GM18505 (cell line): ENCODE data around the gene ENDOV.

ENCODE experiments used
- ATAC-seq: cut with Tn5 transposase; IDR thresholded peaks from one replicate; pipeline ENCODE4 v1.9.1; 2021; ENCODE audit not compliant: unreplicated experiment
- POLR2A ChIP-seq: IDR thresholded peaks from 4 replicates; pipeline ENCODE4 v1.6.1; 2011; ENCODE audit warnings: borderline replicate concordance; ENCODE audit not compliant: insufficient read depth, insufficient read length; ENCODE audit errors: extremely low read depth

ENDOV gene

DNA sequence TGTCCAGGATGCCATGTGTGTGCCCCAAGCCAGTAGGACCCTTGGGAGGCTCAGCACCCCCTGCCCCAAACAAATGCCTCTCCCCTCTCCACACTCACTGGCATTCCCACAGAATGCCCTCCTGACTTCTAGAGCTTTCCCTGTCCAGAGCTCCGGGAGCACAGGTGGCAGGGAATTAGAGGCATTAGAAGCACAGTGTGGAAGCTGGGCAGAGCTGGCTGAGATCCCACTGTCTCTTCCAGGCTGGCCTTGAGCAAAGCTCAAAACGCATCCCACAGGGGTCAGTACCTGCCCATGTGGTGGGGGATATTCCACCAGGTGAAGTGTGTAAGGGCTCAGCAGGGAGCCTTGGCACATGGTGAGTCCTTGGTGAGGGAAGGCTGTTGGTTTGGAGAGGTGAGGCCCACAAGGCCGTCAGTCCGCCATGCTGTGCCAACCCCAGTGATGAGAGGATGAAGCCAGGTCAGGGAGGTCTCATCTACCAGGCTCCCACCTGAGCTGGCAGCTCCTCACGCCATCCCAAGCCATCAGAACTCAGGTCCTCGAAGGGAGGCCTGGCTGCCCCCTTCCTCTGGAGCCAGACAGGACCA, 18.1 kb downstream of the ENDOV start:
- ATAC-seq: no peak
- TF ChIP-seq POLR2A: no peak

DNA sequence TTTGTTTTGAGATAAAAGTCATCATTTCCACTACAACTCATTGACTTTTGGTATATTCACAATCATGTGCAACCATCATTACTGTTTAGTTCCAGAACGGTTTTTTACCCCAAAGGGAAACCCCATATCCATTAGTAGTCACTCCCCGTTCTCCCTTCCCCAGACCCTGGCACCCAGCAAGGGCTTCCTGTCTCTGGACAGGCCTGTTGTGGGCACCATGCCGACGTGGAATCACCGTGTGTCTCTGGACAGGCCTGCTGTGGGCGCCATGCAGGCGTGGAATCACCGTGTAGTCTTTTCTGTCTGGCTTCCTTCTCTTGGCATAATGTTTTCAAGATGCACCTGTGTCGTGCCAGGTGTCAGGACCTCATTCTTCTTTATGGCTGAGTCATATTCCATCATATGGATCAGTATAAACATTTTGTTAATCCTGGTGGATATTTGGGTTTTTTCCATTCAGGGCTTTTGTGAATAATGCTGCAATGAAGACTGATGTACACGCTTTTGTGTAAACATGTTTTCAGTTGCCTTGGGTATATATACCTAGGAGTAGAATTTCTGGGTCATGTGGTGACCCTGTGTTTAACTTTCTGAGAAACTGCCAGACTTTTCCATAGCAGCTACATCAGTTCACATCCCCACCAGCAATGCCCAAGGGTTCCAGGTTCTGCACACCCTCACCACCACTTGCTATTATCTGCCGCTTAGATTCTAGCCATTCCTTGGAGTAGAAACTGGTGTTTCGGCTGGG, 19.1 kb downstream of the ENDOV start:
- ATAC-seq: no peak
- no peak for TF ChIP-seq POLR2A

DNA sequence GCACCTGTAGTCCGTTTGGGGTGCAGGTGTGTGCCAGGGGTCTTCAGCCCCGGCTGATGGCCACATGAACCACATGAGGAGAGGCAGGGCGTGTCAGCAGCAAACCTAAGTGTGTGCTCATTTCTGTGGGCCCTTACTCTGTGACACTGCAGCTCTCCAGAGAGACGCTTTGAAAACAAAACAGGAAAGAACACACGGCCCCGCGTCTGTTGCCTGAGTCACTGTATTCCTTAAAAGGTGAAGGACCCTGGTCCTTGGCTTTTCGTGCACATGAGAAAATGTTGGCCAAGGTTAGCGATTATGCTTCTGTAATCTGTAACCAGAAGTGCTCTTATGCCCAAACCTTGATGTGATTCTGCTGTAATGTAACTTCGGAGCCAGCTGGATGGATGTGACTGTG, 22.6 kb downstream of the ENDOV start:
- no peak for TF ChIP-seq POLR2A
- no peak for ATAC-seq

DNA sequence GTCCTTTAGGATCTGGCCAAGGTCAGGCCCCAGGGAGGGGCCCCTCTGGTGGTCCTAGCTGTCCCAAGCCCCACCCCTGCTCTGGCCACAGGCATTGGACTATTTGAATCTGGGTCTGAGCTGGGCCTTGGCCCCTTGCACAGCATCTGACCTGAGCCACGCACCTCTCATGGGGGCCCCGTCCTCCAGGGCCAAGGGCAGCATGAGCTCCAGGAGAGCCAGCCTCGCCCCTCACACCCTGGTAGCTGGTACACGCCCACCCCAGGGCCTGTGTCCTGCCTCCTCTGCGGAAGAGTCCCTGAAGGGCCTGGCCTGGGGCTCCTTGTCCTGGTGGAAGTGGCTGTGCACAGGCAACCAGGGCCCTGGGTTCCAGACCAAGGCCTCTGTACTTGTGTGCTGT, 23.8 kb downstream of the ENDOV start:
- no peak for ATAC-seq
- TF ChIP-seq POLR2A: no peak

DNA sequence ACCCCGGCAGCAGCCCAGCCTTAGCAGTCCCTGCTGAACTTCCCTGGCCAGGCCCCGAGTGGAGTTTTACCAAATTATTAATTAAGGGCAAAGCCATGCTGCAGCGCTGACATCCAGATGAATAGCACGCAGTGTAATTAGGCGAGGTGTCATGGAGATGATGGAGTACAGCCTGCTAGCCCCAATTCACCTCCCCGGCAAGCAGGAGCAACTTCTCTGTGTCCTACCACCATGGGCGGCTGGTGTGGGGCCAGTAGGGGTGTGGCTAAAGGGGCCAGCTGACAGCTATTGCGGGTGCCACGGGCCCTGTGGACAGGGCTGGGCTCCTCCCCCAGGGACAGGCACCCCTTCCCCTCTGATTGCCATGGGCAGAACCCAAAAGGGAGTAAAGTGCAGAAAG, 24.5 kb downstream of the ENDOV start:
- TF ChIP-seq POLR2A: no peak
- no peak for ATAC-seq

DNA sequence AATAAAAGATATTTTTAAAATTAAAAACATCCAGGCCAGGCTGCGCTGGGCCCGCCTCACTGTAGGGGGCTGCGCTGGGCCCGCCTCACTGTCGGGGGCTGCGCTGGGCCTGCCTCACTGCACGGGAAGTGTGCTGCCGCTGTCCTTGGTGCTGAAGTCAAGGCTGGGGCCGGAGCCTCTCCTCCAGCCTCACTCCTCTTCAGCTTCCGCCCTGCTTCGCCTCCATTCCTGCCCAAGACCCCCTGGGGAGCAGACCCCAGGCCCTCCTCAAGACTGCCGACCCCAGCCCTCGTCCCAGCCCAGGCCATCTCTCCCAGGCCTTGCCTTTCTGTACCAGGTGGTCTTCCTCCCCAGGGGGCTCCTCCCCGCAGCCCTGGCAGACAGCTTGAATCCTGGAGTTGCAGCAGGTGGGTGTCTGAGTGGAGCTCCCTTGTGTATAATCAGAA, 26.2 kb downstream of the ENDOV start:
- no peak for TF ChIP-seq POLR2A
- ATAC-seq: no peak

DNA sequence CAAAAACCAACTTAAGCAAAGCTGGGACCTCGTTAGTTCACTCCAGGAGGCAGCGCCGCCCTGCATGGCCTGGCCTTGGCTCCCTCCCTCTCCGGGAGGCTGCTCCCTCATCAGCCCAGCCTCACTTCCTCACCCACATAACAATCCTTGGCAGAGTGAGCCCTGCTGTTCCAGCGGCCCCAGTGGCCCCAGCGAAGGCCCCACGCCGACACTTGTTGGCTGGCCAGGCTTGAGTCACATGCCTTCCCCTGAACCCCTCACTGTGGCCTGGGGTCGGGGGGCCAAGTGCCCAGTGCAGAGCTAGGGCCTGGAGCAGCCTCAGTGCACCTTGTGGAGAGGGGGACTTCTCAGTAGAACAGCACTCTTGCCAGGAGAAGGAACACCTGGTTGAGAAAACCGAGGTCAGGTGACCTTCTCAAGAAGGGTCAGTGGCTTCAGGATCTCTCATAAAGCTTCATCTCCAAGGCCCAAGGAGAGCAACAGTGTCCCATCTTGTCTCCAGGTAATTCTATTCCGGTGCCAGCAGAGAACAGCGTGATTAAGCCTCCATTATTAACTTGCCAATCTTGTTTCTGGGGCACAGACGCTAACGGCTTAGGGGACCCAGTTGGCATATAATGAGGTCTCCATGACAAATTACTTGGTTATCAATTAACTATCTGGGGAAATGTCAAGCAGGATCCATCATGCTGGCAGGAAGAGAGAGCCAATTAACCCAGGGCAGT, 26.8 kb downstream of the ENDOV start:
- ATAC-seq: no peak
- TF ChIP-seq POLR2A: no peak

DNA sequence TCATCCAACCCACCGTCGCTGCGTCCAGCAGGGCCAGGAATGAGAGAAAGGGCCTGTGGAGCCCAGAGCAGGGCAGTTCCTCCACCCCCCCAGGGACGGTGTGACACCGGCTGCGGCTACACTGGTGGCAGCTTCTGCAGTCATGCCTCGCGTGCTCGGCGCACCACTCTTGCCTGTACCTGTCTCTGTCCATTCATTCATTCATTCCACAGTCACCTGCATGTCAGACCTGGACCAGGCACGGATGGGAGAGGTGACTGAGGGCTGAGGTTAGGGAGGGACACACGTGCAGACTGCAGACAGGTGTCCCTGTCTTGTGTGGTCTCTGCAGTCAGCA, 27.3 kb downstream of the ENDOV start:
- ATAC-seq: no peak
- no peak for TF ChIP-seq POLR2A

DNA sequence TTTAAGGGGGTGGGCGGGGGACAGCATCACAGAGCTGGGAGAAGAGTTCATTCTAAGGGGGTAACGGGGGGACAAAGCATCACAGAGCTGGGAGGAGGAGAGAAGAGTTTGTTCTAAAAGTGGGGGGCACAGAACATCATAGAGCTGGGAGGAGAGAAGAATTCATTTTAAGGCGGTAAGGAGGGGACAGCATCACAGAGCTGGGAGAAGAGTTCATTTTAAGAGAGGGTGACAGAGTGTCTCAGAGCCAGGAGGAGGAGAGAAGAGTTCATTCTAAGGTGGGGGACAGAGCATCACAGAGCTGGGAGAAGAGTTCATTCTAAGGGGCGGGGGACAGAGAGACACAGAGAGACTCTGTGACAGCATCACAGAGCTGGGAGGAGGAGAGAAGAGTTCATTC, 27.8 kb downstream of the ENDOV start:
- TF ChIP-seq POLR2A: no peak
- ATAC-seq: no peak

DNA sequence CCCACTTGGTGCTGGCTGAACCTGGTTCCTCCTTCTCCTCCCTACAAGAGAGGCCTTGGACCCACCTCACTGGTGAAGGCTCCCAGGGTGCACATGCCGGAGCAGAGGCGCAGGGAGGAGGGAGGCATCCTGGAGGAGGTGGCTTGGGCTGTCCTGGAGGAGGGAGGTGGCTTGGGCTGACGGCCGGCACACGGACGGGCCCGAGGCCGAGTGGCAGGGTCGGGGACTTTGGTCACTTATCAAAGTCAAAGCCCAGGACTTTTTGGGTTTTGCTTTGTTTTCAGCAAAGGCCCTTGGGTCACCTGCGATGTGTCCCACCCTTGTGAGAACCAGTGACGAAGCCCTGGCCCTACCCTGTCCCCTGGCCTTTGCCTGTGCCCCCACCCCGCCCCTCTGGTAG, 28.5 kb downstream of the ENDOV start:
- no peak for TF ChIP-seq POLR2A
- ATAC-seq: no peak

DNA sequence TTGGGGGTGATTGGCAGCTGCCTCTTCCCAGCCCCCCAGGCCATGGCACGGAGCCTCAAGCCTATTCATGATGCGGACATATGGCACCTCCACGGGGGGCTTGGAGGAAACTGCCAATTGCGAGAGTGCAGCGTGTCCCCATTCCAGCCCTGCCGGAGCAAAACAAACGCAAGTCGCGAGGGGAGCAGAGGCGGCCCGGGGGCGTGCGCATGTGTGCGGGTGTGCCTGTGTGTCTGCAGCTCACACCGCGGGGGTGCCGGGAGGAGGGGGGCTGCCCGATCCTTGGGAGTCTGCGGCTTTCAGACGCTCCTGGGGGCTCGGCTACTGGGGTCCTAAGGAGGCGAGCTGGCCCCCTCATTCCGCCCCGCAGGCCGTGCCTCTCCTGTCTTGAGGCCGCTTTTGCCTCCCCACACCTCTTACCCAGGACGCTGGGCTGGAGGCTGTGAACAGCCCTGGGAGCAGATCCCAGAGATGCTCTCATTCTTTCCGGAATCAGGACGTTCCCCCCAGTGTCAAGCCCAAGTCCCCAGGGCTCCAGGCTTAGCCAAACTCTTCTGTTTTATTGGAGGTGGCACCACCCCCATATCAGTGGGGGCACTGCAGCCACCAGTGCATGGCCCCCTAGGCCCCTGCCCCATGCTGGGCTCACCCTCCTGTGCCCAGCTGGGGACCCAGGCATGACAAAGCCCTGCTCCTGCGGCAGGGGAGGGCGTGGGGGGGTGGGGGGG, 29.1 kb downstream of the ENDOV start:
- no peak for TF ChIP-seq POLR2A
- no peak for ATAC-seq

DNA sequence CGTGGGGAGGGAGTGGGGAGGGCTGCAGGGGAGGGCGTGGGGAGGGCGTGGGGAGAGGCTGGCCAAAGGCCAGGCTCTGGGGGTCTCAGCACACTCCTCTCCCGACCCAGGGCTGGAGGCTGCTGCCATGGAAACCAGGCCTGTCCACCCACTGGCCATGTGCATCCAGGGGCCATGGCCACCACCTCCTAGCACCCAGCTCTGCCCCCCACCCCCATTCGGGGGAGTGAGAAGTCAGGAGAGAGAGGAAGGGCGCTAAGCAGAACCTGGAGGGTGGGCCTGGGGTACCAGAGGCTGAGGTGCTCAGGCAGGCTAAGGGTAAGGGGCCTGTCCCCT, 29.6 kb downstream of the ENDOV start:
- no peak for ATAC-seq
- no peak for TF ChIP-seq POLR2A

DNA sequence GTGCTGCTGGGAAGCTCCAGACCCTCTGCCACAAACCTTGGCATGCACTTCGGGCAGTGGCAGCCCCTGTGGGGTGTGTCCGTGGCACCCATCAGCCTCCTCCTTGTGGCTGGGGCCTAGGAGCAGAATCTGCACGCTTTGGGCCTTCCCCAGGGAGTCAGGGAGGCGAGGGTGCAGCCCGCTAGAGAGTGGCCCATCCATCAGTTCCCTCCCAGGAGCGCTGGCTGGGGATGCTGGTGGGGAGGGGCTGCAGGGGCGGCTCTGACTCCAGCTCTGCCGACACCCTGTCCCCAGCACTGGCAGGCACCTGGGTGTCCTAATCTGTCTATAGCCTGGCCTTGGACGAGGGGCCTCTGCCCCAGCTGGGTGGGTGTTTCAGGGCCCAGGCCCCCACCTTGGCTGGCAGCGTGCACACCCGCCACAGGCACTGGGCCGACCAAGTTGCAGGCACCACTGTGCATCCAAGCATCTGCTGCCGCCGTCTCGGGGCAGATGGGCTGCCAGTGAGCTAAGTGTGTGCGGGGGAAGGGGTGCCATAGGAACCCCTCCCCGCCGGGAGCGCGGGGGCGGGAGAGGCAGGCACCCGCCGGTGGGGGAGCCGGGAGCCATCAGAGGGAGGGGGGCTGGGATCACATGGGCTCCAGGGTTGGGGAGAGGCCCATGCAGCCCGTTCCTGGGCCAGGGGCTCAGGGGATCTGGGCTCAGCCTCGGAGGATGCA, 30.2 kb downstream of the ENDOV start:
- no peak for ATAC-seq
- no peak for TF ChIP-seq POLR2A

DNA sequence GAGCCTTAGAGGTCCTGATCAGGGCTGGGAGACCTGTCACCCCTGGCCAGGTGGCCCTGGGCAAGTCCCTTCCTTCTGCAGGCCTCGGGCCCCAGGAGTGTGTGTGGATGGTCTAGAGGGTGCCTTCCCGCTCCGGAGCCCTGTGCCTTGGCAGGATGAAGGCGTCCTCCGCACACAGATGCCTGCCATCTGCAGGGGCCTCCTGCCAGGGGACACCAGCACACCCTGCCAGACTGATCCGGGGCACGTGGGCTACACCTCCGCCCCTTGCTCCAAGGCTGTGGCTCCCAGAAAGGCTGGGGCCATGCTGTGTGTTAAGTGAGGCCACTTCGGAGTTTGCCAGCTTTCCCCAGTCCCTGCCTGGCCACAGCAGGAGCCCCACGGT, 30.8 kb downstream of the ENDOV start:
- TF ChIP-seq POLR2A: no peak
- ATAC-seq: no peak
